OCI-LY7 (cell line): ENCODE data around the gene ZDHHC3. TPM values are rescaled to one million over a fixed set of nuclear protein-coding genes. Genes with fewer than 3 reads are reported as not detected.
A peak's percentile ranks its signal among the peaks of the same experiment; 100 is the strongest.

Experiments used
- BruUV-seq: library from RNA; stranded (reverse); fragments of 400-500 nt; replicated peaks from 2 replicates; lab custom pipeline; 2021; lab: Mats Ljungman, UMichigan
- CTCF ChIA-PET: fragments of 300-600 bp; sonication (Branson Sonifier 250); formaldehyde crosslinking; loops from one replicate; lab custom pipeline; 2022; ENCODE audit warnings: antibody characterized with exemption; ENCODE audit not compliant: unreplicated experiment; lab: Charles Lee
- POLR2A ChIA-PET: fragments of 300-600 bp; sonication (Branson Sonifier 250); formaldehyde crosslinking; loops from one replicate; lab custom pipeline; 2022; ENCODE audit warnings: antibody characterized with exemption; lab: Charles Lee
- DNase-seq: peaks from one replicate; pipeline ENCODE4 v3.0.0-alpha.2; 2015; ENCODE audit warnings: low spot score
- H2AFZ ChIP-seq: fragments of 200-600 bp; sonication (generic), shearing (Covaris generic); 2 replicates; pipeline ENCODE4 v1.6.1; 2014; ENCODE audit warnings: mild to moderate bottlenecking, antibody characterized with exemption, low read length, moderate library complexity
- H3K27ac ChIP-seq: fragments of 200-600 bp; sonication (generic); 2 replicates; pipeline ENCODE4 v1.5.1; 2014; ENCODE audit warnings: mixed run types, low read depth, mild to moderate bottlenecking, moderate library complexity, low read length, inconsistent platforms; ENCODE audit not compliant: poor library complexity, severe bottlenecking
- H3K36me3 ChIP-seq: fragments of 200-600 bp; sonication (generic); 2 replicates; pipeline ENCODE4 v1.6.1; 2014; ENCODE audit warnings: mild to moderate bottlenecking, antibody characterized with exemption, low read length, moderate library complexity, mixed read lengths; ENCODE audit not compliant: insufficient read depth
- H3K4me1 ChIP-seq: fragments of 200-600 bp; sonication (generic); 2 replicates; pipeline ENCODE4 v1.5.1; 2014; ENCODE audit warnings: mild to moderate bottlenecking, low read length; ENCODE audit not compliant: insufficient read depth, poor library complexity, severe bottlenecking
- H3K4me2 ChIP-seq: fragments of 200-600 bp; sonication (generic); 2 replicates; pipeline ENCODE4 v1.6.1; 2014; ENCODE audit warnings: mild to moderate bottlenecking, low read length
- H3K4me3 ChIP-seq: fragments of 200-600 bp; sonication (generic); 2 replicates; pipeline ENCODE4 v1.5.1; 2014; ENCODE audit warnings: mild to moderate bottlenecking, low read depth, low read length; ENCODE audit not compliant: poor library complexity, severe bottlenecking
- H3K79me2 ChIP-seq: fragments of 200-600 bp; sonication (generic); 2 replicates; pipeline ENCODE4 v1.6.1; 2016; ENCODE audit warnings: low read depth, mild to moderate bottlenecking, low read length, moderate library complexity, mixed read lengths; ENCODE audit not compliant: insufficient read depth
- H3K9me2 ChIP-seq: fragments of 200-600 bp; sonication (generic); 2 replicates; pipeline ENCODE4 v1.6.1; 2016; ENCODE audit warnings: mild to moderate bottlenecking, low read length, mixed read lengths; ENCODE audit not compliant: insufficient read depth
- H3K9me3 ChIP-seq: fragments of 200-600 bp; sonication (generic); 2 replicates; pipeline ENCODE4 v1.6.1; 2014; ENCODE audit warnings: mild to moderate bottlenecking, mixed run types, low read length, mixed read lengths
- H4K20me1 ChIP-seq: fragments of 200-600 bp; sonication (generic); 2 replicates; pipeline ENCODE4 v1.6.1; 2014; ENCODE audit warnings: mild to moderate bottlenecking, antibody characterized with exemption, low read length, moderate library complexity, mixed read lengths; ENCODE audit not compliant: insufficient read depth
- CTCF ChIP-seq: fragments of 200-600 bp; sonication (generic); conservative IDR thresholded peaks from 2 replicates; pipeline ENCODE4 v1.5.1; 2014; ENCODE audit warnings: mild to moderate bottlenecking, antibody characterized with exemption, low read length, moderate library complexity, mixed read lengths
- EZH2phosphoT487 ChIP-seq: fragments of 200-600 bp; sonication (generic); IDR thresholded peaks from 2 replicates; pipeline ENCODE4 v1.6.1; 2018; ENCODE audit warnings: low read depth, borderline replicate concordance, mild to moderate bottlenecking, mixed run types, antibody characterized with exemption, low read length, moderate library complexity, mixed read lengths
- intact Hi-C: fragments of 100-400 bp; cut with micrococcal nuclease; formaldehyde crosslinking; loops from one replicate; pipeline ENCODE4 v1.10.0; 2022; ENCODE audit not compliant: unreplicated experiment
- total RNA-seq, 2 experiments: library from RNA; depleted of rRNA in 1 of 2; stranded (reverse); fragments of >200 nt in 1 of 2; shearing (Covaris generic) in 1 of 2; gene quantifications; 2 replicates each; pipeline ENCODE4 v1.2.3, GENCODE V29; 2014 to 2022

The ZDHHC3 gene
- total RNA-seq, 2 experiments from 2014 or later, result 53.1 to 53.6 TPM

DNA sequence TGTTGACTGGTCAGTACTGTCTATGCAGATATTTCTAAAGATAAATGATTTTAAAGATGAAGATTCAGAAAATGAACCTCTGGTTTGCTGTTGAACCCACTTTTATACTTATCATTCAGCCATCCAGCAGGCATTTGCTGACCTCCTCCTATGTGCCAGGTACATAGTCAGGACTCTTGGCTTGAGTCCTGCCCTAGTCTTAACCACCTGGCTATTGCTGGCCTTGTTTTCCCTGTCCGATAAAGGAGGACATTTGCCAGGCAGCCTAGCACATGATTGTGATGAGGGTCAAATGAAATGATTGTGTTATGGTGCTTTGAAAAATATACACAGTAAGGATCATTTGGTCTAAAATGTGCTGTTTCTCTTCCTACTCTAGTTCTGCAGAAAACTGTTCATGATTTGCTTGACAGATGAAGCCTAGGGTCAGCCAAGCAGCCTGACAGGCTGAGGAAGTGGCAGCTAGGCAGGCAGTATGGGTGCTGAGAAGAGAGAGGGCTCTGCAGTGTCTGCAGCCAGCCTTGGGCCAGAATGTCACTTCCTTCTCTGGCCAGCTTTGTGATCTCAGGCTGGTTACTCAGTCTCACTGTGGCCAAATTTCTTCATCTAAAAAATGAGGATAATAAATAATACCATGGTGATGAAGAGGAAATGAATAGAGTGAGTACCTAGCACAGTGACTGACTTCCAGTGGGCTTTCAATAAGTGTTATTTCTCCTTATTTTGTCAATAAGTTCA lies 13.8 kb upstream of the ZDHHC3 start:
- Histone ChIP-seq H3K79me2 (peaks cover 26% of the 10 kb centered on the region), H3K4me2 (no peak overlapping the region), H3K36me3 (peaks cover 86% of the 10 kb centered on the region), H3K27ac (no peak overlapping the region), H4K20me1 (peaks cover 12% of the 10 kb centered on the region), H3K4me1 (no peaks in the 10 kb centered on the region), H3K9me3 (no peaks in the 10 kb centered on the region), H3K9me2 (no peaks in the 10 kb centered on the region), H2AFZ (no peak overlapping the region), H3K4me3 (no peak overlapping the region)
- no TSS peak for BruUV-seq
- DNase-seq, result no peak
- TF ChIP-seq EZH2phosphoT487 (no peak), CTCF (no peak)
- intact Hi-C loops, result no loop called here
- POLR2A ChIA-PET, result interaction anchor here (0.5 to 1.0 kb wide), 3 partner anchors 11 to 81 kb away, joined by 3 to 5 read pairs (median 3); no protein-coding TSS in a partner anchor
- CTCF ChIA-PET, result no interaction called here

DNA sequence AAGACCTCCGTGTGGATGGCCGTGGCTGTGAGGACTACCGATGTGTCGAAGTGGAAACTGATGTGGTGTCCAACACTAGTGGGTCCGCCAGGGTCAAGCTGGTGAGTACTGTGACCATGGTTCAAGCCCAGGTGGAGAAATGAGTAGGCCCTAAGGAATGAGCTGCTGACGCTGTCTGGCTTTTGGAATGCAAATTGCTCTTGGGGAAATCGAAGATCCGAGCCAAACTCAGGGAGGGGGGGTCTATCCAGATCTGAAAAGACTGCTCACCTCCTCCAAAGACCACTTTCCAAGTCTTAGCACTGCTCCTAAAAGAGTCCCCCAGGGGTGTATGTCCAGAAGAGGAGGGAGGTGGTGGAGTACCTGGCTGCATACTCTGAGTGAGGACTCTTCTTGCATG lies 13.2 kb upstream of the ZDHHC3 start:
- Histone ChIP-seq H3K4me2 (no peak overlapping the region), H3K4me3 (no peak overlapping the region), H3K9me3 (no peaks in the 10 kb centered on the region), H3K4me1 (no peaks in the 10 kb centered on the region), H3K36me3 (peaks cover 86% of the 10 kb centered on the region), H2AFZ (no peak overlapping the region), H4K20me1 (peaks cover 16% of the 10 kb centered on the region), H3K9me2 (no peaks in the 10 kb centered on the region), H3K27ac (no peak overlapping the region), H3K79me2 (peaks cover 33% of the 10 kb centered on the region)
- BruUV-seq, result no TSS peak
- no peak for DNase-seq
- POLR2A ChIA-PET, result interaction anchor here (0.5 to 0.9 kb wide), 2 partner anchors 11 to 80 kb away, joined by 3 to 5 read pairs; no protein-coding TSS in a partner anchor
- CTCF ChIA-PET, result no interaction called here
- intact Hi-C loops, result no loop called here
- TF ChIP-seq CTCF (no peak), EZH2phosphoT487 (no peak)

- Histone ChIP-seq H3K27ac (no peak overlapping the region), H3K9me2 (no peaks in the 10 kb centered on the region), H3K4me1 (no peaks in the 10 kb centered on the region), H4K20me1 (peaks cover 16% of the 10 kb centered on the region), H2AFZ (no peak overlapping the region), H3K4me3 (no peak overlapping the region), H3K4me2 (no peak overlapping the region), H3K36me3 (peaks cover 86% of the 10 kb centered on the region), H3K79me2 (peaks cover 43% of the 10 kb centered on the region), H3K9me3 (no peaks in the 10 kb centered on the region)
- BruUV-seq, result no TSS peak
- ChIA-PET CTCF (no interaction called here), POLR2A (no interaction called here)
- no peak for DNase-seq
- TF ChIP-seq EZH2phosphoT487, result no peak
- TF ChIP-seq CTCF, result peak; percentile 77
- intact Hi-C loops, result no loop called here
These were observed 12.1 kb upstream of the ZDHHC3 start for GRCh38 chr3:44988073-44988472.
